ENCODE results near the gene FCER1G.

Gene FCER1G

GRCh38 chr1:161189036-161189435, 26.1 kb upstream of the FCER1G start:
- no peak for DNase-seq

GRCh38 chr1:161190962-161191521, 24.1 kb upstream of the FCER1G start:
- DNase-seq: no peak

DNA sequence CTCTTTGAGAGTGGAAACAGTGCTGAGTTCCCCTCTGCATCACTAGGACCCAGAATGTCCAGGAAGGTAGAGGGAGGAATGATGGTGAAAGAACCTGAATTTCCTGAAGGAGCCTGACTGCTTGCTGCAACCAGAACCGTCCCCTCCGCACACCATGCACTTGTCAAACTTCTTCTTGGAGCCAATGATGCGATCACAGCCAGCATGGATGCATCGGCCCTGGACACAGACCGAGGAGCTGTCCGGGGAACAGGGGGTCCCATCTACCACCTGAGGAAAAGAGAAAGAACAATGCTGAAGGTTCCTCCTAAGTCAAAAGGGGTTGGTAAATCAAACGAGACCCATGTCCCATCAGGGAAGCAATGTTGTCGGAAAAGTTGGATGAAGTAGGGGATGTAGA, 23.1 kb upstream of the FCER1G start:
- no peak for DNase-seq

DNA sequence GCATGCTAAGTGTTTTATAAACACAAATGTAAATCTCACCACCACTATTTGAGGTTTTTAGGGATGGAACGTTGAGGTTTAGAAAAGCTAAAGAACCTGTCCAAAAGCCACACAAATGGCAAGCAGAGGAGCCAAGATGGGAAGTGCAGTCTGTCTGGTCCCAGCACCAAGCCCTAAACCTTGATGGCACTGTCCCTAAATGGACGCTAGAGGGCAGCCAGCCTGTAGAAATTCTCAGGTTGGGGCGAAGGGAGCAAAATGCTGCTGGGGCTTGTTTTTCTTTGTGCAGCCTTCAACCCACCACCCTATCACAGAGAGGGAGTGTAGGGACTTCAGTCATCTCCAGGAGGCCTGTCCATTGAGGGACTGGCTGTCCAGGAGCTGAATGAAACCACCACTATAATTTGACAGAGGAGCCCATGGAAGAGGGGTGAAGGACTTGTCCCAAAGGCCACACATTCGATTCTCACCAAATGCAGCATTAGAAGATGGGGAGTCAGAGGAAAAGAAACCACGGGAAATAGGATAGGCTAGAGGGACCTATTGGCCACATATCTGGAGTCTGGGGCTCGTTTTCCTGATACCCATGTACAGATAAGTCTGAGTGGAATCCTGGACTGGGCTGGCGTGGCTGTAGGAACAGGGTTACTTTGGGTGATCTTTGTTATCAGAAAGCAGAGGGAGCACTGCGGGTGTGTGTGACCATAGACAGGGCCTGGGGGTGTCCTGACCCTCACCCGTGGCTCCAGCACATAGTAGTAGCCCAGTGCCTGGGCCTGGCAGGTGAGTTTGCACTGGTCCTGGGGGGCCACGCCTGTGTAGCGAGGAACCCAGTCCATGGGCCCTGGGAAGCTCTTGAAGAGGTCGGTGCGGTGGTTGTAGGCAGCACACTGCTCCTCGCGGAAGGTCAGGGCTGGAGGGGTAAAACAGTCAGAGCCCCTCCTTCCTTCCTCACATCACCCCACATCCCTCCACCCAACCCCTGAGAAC, 22.3 kb upstream of the FCER1G start:
- peak; percentile 39 for DNase-seq

DNA sequence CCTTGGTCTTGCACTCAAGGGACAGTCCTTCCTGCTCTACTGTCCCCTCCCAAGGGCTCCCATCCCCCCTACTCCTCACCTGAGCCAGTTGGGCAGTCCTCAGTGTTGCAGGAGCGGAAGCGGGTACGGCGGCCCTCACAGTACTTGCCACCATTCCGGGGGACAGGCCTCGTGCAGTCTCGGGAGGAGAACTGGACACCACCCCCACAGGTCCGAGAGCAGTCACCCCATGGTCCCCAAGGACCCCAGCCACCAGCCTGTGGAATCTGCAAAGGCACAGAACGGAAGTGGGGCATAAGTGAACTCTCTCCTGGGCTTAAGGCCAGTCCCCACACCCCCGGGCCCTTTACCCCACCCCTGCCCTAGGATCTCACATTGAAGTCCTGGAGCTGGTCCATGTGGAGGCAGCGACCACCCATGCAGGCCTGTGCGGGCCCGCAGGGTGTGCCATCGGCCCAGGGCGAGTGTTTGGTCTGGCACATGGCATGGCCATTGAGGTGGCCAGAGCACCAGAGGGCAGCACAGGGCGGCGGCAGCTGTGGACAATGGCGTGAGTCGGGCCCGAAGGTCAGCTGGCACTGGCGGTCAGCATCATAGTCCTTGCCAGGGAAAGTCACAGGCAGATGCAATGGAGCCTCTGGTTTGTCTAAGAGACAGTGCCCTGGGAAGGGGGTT, 21.4 kb upstream of the FCER1G start:
- no peak for DNase-seq

GRCh38 chr1:161195171-161195570, 19.9 kb upstream of the FCER1G start:
- no peak for DNase-seq

GRCh38 chr1:161196111-161196510, 19.0 kb upstream of the FCER1G start:
- no peak for DNase-seq

DNA sequence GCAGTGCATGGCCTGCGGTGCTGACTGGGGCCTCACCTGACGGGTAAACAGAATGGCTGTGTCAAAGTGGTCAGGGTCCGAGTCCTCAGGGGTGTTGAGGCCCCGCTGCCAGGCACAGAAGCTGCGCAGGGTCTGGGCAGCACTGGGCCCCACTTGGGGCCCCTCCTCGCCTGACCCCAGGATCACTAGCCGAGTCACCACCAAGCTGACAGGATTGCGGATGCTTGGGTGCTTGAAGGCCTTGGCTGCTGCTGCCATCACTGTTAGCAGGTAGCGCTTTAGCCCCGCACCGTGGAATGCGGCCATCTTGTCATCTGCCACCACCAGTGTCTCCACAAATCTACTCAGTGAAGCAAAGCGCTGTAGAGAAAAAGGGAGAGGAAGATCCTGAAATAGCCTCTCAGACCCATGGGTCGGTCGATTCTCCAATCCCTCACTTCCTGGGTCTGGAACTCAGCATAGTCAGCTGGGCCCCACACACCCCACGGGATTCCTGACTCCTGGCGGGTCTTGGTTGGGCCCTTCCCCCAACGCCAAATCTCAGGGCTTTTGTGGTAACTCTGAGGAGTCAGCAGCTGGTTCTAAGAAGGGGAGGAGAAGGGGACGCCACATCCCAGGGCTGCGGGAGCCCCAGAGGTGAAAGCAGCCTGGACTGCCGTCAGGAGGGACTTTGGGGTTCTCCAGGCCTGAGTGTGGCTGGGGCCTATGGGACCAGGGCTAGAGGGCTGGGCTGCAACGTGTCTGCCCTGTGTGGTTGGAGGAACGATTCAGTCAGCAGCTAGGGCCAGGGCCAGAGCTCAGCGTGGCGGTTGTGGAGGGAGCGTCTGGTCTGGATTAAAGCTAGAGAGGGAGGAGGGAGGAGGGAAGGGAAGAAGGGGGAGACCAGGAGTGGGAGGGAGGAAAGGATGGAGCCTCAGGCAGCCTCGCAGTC, 18.3 kb upstream of the FCER1G start:
- DNase-seq: no peak

DNA sequence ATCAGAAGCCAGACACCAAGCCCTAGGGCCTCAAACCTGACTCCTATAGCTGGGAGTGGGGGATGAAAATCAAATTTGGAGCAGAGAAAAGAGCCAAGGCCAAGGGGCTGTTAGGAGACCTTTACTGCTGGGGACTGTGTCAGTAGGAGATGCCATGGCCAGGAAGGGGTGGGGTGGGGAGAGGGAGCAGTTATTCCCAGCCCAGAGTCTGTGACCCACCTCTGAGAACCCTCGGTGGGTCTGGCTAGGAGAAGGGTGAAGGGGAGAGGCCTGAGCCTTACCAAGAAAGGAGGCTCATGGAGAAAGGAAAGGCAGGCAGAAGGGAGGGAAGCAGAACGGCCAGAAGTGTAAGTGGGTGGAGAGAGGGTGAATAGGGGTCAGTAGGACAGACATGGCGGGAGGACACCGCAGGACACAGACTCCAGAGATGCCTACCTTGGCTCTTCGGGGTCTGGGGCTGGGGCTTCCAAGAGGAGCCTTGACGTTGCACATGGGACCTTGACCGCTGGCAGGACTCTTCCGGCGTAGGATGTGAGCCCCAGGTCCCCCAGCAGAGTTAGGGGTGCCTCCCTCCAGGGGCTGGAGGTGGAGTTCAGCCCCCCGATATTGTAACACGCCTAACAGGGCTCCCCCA, 17.4 kb upstream of the FCER1G start:
- no peak for DNase-seq

GRCh38 chr1:161198194-161198896, 16.8 kb upstream of the FCER1G start:
- DNase-seq: no peak

GRCh38 chr1:161198897-161199431, 16.1 kb upstream of the FCER1G start, which contains the start of gene ADAMTS4:
ADAMTS4 (minus strand) TSS chr1:161199054; CDS start chr1:161198627, 427 bp downstream.
- DNase-seq: no peak

DNA sequence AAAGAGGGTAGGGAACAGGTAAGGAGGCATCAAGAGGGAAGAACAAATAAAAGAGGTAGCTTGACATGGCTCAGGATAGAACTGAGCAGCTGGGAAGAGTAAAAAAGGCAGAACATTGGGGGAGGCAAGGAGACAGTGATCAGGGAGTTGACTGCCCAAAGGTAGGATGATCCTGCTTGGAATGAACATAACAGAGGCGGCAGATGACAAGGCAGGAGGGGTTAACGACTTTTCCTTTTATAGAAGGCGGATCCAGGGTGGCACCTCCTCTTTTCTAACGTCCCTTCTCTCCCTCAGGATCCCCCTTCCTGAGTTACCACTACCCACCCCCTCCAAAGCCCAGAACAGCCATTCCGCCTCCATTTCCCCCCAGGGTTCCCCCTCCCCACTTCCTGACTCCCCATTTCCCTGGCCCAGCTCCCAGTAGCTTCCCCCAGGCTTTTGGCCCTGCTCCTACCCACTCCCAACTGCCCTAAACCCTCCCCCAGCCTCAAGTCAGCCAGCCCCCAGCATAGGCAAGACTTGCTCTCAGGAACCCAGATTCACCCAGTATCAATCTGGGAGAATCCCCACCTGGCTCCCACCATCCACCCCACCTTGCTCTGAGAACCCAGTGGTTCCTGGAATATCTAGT, 15.5 kb upstream of the FCER1G start:
- DNase-seq: no peak

- no peak for DNase-seq
Observed at GRCh38 chr1:161200421-161200991, 14.6 kb upstream of the FCER1G start.

GRCh38 chr1:161200992-161201835, 13.9 kb upstream of the FCER1G start:
- peak; percentile 82 for DNase-seq

- peak; percentile 99 for DNase-seq
Observed at GRCh38 chr1:161201836-161202712, 13.0 kb upstream of the FCER1G start, which contains the start of gene NDUFS2. NDUFS2 (plus strand) TSS chr1:161202367; CDS start chr1:161202386, 19 bp downstream.

DNA sequence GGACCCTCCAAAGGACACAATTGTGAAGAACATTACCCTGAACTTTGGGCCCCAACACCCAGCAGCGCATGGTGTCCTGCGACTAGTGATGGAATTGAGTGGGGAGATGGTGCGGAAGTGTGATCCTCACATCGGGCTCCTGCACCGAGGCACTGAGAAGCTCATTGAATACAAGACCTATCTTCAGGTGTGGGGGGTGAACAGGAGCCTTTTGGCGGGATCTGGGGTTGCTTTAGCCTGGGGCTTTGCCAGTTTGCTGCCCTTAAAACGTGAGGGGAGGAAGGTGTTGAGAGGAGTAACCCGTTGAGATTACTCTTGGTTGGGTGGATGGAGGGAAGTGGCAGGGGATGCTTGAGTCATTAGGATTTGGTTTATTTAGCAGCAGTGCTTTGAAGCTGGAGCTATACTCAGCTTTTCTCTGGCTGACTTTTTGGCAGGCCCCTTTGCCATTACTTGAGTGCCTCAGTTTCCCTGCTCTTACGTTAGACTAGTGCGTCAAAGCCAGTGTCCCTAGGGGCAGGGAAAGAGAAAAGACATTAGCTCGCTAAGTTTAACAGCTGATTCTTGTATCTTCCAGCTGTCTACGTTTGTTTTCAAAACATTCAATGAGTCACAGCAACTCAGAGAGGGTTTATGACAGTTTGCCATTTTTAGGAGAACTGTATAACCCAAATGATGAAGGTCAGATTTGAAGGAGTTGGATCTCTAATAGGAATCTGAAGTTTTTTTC, 8.5 kb upstream of the FCER1G start:
- DNase-seq: no peak

DNA sequence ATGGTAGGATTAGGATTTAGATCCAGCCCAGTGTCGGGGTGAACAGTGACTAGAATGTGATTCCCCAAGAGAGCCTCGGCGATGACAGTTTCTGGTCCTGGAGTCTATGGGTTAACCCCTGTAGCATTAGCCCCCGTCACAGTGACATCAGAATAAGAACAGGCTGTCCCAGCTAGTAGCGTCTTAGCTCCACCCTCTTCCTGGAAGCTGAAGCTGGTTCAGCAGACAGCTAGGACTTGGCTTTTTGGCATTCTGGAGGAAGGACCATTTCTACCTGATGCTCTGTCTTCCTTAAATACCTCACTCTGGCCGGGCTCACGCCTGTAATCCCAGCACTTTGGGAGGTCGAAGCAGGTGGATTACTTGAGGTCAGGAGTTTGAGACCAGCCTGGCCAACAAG, 7.9 kb upstream of the FCER1G start:
- DNase-seq: no peak
